NCI-H2196 treated with DMSO at 0.1 percent for 48 hours (cell line): ENCODE data around the gene AFP.

Experiments
- DNase-seq: peaks from one replicate; lab custom pipeline; 2025; ENCODE audit not compliant: unreplicated experiment; lab: John Stamatoyannopoulos, UW

The AFP gene

DNA sequence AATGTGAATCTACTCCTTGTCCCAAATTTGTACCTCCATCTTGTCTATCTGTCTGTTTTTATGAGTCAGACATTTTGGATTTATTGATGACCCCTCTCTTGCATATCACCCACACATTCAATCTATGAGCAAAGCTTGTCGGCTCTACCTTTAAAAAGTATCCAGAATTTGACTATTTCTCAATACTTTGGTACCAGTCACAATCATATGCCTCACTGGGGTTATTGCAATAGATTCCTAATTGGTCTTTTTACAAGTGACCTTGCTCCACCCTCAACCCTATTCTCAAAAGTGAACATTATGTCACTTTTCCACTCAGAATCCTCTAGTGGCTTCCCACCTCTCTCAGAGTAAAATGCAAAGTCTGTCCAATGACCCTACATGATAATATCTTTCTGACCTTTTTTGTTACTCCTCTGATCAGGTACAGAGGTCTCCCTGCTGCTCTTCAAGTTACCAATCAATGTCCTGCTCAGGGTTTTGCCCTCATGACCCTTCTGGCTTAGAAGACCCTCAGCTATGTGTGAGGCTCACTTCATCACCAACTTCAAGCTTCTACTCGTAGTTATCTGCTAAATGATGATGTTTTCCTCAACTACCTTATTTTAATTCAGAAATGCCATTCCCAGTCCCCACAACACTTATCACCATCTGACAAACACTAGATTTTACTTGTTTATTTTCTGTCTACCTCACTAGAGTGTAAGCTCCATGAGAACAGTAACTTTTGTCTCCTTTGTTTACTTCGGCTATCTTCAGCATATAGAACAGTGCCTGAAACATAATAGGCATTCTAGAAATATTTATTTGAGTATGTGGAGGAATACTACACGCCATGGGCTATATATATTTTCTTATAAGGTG is 22.4 kb downstream of the AFP start:
- no peak for DNase-seq

DNA sequence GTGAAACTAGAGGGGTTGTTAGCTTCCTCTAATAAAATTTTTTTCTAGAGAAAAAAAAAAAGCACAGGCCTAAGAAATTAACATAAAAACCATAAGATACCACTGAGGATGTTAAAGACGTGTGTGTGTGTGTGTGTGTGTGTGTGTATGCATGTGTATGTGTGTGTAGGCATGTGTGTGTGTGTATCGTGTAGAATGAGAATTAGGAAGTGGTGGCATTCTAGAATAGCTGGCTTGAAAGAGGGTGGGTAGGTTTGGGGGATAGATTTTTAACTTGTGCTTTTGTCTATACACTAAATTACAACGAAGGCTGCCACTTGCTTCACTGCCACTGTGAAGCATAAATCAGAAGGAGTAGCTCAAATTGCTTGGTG is 23.0 kb downstream of the AFP start:
- DNase-seq = no peak

DNA sequence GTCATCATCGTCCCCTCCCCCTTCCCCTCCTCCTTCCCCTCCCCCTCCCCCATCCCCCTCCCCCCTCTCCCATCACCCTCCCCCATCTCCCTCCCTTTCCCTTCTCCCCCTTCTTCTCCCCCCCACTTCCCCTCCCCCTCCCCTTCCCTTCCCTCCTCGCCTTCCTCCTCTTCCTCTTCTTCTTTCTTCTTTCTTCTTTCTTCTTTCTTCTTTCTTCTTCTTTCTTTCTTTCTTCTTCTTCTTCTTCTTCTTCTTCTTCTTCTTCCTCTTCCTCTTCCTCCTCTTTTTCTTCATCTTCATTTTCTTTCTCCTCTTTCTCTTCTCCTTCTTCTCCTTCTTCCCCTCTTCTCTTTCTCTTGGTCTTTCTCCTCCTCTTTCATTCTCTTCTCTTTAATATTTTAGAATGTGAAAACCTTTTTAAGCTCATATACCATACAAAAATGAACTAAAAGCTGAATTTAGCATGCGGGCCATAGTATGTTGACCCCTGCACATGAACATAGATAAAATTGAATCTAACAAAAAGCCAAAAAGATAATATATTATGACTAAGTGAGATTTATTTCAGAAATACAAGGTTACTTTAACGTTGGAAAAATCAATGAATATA is 25.0 kb downstream of the AFP start:
- no peak for DNase-seq

DNA sequence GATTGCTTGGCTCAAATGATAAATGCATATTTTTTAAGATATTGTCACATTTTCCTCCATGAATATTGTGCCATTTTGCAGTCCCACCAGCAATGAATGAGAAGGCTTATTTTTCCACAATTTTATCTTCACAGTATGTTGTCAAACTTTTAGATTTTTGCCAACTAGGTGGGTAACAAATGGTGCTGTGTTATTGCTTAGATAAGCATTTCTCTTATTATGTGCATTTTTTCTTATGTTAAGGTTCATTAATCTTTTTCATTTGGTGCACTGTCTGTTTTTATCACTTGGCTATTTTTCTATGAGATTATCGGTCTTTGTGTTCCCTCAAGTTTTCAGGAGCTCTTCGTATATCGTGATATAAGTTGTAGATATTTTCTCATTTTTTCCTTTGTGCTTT is 32.1 kb downstream of the AFP start:
- no peak for DNase-seq

DNA sequence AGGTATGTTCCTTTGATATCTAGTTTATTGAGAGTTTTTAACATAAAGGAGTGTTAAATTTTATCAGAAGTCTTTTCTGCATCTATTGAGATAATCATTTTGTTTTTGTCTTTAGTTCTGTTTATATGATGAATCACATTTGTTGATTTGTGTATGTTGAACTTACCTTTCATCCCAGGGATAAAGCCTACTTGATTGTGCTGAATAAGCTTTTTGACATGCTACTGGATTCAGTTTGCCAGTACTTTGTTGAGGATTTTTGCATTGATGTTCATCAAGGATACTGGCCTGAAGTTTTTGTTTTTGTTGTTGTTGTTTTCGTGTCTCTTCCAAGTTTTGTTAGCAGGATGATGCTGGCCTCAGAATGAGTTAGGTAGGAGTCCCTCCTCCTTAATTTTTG is 34.7 kb downstream of the AFP start:
- DNase-seq = no peak

DNA sequence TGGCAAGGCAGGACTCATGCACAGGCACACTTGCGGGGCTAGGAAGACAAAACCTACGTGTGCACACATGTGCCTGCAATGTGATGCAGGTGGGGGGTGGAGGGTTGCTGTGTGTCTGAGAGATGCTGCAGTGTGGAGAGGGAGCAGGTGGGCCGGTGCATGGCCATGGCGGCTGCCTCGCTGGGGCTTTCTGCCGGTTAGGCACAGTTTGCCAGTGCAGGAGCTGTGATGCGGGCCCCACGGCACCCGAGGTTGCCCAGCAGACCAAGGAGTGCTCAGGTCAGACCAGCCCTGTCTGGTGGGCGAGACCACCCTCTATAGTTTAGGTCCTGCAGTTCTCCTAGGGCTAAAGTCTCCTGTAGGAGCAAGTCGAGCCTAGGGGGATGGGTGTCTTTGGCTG is 41.2 kb downstream of the AFP start:
- no peak for DNase-seq

DNA sequence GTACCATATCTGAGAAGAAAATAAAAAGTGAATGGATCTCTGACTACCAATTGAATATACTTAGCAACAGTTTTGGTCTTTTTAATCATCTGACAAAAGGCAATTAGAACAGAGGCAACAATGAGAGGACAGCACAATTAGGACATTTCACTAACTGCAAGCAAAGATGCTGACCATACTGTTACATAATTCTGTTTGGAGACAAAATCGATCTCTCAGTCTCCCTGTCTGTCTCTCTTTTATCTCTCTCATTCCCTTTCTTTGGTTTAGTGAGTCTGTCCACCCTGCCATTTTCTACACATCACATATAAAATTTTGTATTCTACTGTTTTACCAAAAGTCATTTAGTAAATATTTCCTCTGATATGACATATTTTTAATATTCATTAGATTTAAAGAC is 43.3 kb downstream of the AFP start:
- DNase-seq = no peak

DNA sequence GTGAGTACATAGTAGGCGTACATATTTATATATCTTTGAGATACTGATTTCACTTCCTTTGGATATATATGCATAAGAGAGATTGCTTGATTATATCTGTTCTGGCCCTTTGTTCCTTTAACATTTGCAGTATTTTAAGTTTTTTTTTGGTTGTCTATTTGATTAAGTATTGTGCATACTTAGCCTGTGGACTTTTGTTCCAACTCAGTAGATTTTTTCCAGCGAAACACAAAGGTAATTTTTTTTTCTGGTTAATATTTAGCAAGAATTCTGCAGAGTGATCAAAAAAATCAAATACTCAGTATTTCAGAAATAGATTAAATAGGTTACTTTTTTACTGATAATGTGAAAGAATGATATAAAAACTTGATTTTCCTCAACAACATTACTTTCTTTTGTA is 45.3 kb downstream of the AFP start, which contains the start of gene AFM:
TSS of gene AFM (plus strand) at position 388 of the 400 bp plus-strand sequence. CDS start 31 bp downstream, outside the sequence.
- no peak for DNase-seq

DNA sequence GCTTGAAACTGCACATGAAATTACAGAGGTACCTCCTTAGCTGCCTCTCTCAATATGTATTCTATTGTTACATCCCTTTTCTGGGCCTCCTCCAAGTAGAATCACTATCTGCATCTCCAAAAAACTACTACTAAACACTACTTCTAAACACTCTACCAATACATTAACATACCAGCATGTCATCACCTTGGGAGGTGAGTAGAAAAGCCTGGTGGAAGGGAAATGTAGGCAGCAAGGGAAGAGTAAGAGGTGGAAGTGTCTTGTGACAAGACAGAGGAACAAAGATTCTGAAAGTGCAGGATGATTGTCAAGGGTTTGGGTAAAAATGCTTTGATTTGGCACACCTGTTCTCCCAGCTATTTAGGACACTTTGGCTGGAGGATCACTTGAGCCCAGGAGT is 49.1 kb downstream of the AFP start:
- DNase-seq = no peak

DNA sequence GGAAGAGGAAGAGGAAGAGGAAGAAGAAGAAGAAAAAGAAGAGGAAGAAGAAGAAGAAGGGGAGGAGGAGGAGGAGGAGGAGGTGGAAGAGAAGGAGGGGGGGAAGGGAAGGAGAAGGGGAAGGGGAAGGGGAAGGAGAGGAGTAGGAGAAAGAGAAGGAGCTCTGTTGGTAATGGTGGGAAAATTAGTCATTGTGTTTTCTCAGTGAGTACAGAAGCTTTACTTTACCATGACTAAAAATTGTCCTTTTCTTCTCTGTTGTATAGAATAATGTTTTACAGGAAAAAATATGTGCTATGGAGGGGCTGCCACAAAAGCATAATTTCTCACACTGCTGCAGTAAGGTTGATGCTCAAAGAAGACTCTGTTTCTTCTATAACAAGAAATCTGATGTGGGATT is 49.6 kb downstream of the AFP start:
- DNase-seq = no peak

DNA sequence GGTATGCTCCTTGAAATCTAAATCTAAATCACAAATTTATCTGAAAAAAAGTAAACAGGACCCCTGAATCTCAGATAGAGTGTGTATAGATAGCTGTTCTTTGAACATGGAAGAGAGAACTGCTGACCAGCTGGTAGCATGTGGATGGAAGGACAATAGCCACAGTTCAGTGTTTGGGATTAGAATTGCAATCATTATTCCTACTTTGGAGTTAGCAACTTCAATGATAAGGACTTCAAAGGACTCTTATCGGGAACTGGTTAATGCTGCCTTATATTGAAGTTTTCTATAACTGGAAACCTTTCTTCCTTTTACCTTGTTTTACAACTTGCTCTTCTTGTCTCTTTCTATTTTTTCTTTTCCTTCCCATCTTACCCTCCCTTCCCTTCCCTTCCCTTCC is 50.5 kb downstream of the AFP start:
- DNase-seq = no peak

DNA sequence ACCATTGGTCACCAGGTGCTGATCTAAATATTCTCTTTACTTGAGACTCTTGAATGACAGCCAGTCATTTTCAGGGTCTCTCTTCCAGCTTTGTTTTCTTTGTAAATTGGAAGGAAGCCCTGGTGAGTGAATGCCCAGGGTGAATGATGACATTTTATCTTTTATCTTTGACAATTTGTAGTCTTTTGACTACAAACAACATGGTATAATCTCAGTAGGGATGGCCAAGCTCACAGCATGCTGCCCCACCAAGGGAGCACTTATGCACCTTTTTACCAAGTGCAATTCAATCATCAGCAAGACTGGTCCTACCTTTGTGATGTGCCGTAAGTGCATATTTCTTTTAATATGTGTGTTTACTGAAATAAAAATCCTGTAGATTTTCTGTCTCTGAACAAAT is 51.2 kb downstream of the AFP start:
- no peak for DNase-seq

DNA sequence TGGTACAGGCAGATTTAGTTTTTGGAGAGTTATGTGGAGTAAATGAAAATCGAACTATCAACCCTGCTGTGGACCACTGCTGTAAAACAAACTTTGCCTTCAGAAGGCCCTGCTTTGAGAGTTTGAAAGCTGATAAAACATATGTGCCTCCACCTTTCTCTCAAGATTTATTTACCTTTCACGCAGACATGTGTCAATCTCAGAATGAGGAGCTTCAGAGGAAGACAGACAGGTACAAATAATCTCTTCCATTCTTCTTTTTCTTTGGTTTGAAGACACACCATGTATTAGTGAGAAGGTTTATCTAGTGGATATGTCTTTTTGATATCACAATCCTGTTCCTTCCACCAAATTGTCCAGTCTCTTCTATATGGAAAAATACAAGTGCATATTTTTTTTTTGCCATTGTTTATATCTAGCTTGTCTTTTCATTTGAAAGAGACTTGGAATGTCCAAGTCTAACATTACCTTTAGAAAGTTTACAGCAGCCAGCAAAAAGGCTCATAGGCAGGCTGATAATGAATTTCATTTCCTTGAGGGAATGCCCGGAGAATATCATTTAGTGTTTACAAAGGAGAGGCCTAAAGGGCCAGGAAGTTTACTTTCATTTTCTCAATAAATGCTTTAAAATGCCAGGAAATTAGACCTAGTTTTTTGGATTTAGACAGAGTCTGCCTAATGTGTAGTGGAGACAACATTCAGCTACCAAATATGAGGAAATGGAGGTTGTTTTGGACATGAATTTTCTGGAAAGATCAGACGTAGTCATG is 64.2 kb downstream of the AFP start:
- DNase-seq = no peak

DNA sequence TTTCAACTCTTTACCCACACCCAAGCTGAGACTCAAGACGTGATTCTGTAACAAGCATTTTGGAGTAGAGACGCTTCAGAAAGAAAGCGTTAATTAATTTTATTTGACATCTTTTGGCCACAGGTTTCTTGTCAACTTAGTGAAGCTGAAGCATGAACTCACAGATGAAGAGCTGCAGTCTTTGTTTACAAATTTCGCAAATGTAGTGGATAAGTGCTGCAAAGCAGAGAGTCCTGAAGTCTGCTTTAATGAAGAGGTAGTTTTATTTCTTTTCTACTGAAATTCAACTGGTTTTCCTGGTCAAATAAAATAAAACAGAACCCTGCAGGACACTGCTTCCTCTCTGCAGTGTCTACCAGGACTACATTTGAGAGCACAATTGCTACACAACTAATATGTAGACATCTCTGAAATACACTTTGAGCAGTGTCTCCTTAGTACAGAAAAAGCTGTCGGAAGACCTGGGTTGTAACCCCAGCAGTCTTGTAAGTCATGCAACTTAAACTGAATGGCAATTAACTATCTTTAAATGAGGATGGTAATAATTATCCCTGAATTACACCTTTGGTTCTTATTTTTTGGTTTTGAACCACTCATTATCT is 65.7 kb downstream of the AFP start:
- DNase-seq = no peak

DNA sequence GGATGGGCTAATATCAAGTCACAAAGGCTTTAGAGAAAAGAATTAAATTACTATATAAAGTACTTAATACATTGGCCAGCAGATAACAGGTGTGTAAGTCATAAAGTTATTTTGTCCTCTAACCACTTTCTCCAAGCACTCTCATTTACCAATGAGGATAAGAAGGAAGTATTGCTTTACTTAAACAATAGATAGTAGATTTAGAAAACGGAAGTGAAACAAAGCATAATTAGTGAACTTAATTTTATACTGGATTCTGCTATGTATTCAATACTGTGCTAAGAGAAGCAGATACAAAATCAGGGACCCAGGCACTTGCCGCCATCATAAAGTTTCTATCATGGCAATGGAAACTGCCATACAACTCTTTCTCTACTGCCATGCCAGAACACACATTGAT is 69.5 kb downstream of the AFP start:
- DNase-seq = no peak
